Spinal cord (tissue), 10 donors: ENCODE results near the gene STK33. TPM values are rescaled to one million over a fixed set of nuclear protein-coding genes. Genes with fewer than 3 reads are reported as not detected.

Experiments
- DNase-seq, 6 donors: peaks; one replicate each; pipeline versions ENCODE4 v3.0.0 to v3.0.0-alpha.2; 2013 to 2015; ENCODE audit warnings: low spot score in 6 of 6, low read depth in 4 of 6
- H3K27ac ChIP-seq: one replicate; pipeline ENCODE4 v1.5.1; 2013; ENCODE audit warnings: low read depth, low read length, control low read depth
- H3K27me3 ChIP-seq: one replicate; pipeline ENCODE4 v1.6.1; 2013; ENCODE audit warnings: low read length; ENCODE audit not compliant: control insufficient read depth, insufficient read depth
- H3K36me3 ChIP-seq: one replicate; pipeline ENCODE4 v1.6.1; 2013; ENCODE audit warnings: low read length; ENCODE audit not compliant: control insufficient read depth, insufficient read depth
- H3K4me1 ChIP-seq: one replicate; pipeline ENCODE4 v1.6.1; 2013; ENCODE audit warnings: low read length; ENCODE audit not compliant: control insufficient read depth, insufficient read depth
- H3K4me3 ChIP-seq: one replicate; pipeline ENCODE4 v1.5.1; 2013; ENCODE audit warnings: low read depth, low read length, control low read depth
- H3K9me3 ChIP-seq: one replicate; pipeline ENCODE4 v1.6.1; 2013; ENCODE audit warnings: low read length; ENCODE audit not compliant: control insufficient read depth, insufficient read depth
- WGBS: methylation state at CpG from one replicate; pipeline ENCODE4 v1.1.5; 2013; ENCODE audit warnings: missing lambda C conversion rate; ENCODE audit not compliant: insufficient coverage; 5-methylcytosine and 5-hydroxymethylcytosine counted together
- polyA plus RNA-seq, 2 donors: library from polyadenylated mRNA; unstranded; fragments of 120-200 nt; gene quantifications; one replicate each; pipeline ENCODE4 v1.2.1, GENCODE V29; 2013; ENCODE audit not compliant: insufficient read length in 2 of 2
- total RNA-seq, 2 donors: library from RNA; depleted of rRNA in 1 of 2; stranded (reverse); fragments of 120-200 nt in 1 of 2; fragments of >200 nt in 1 of 2; gene quantifications; one replicate each; pipeline versions ENCODE4 v1.2.3 to v1.2.4, GENCODE V29; 2013 to 2014
- donor health status: healthy.

The STK33 gene
- total and polyA plus RNA-seq, 4 donors: 23.0 to 40.6 (median 27.1) TPM

GRCh38 chr11:8387141-8387540 lies 206.9 kb downstream of the STK33 start:
- no peak overlapping the region for H3K4me3 ChIP-seq
- 93% methylated on average over 5 of the region's 7 CpGs for WGBS

GRCh38 chr11:8386134-8386864 lies 207.7 kb downstream of the STK33 start:
- no peak for DNase-seq
- Histone ChIP-seq H3K27me3 (no peaks in the 10 kb centered on the region), H3K4me1 (peaks cover 29% of the 10 kb centered on the region), H3K4me3 (no peak overlapping the region), H3K27ac (no peak overlapping the region), H3K36me3 (peaks cover 3% of the 10 kb centered on the region), H3K9me3 (no peaks in the 10 kb centered on the region)
- WGBS: 92% methylated on average over 12 of the region's 12 CpGs

More at GRCh38 chr11:8387141-8387540, 206.9 kb downstream of the STK33 start:
- Histone ChIP-seq H3K36me3 (peaks cover under 1% of the 10 kb centered on the region), H3K4me1 (peaks cover 29% of the 10 kb centered on the region), H3K27ac (no peak overlapping the region), H3K27me3 (no peaks in the 10 kb centered on the region), H3K9me3 (no peaks in the 10 kb centered on the region)
- no peak for DNase-seq

- 63% methylated on average over 14 of the region's 19 CpGs for WGBS
- H3K27ac ChIP-seq: no peak overlapping the region
- no peak for DNase-seq
These were observed 209.7 kb downstream of the STK33 start for GRCh38 chr11:8384199-8384821.

GRCh38 chr11:8383627-8384026 lies 210.4 kb downstream of the STK33 start:
- Histone ChIP-seq H3K4me3 (no peak overlapping the region), H3K36me3 (peaks cover 3% of the 10 kb centered on the region), H3K27ac (no peak overlapping the region), H3K9me3 (no peaks in the 10 kb centered on the region), H3K4me1 (peaks cover 13% of the 10 kb centered on the region), H3K27me3 (no peaks in the 10 kb centered on the region)
- no peak for DNase-seq
- WGBS: 100% methylated on average over 1 of the region's 3 CpGs

More at GRCh38 chr11:8384199-8384821, 209.7 kb downstream of the STK33 start:
- Histone ChIP-seq H3K27me3 (no peaks in the 10 kb centered on the region), H3K4me1 (peaks cover 20% of the 10 kb centered on the region), H3K9me3 (no peaks in the 10 kb centered on the region), H3K36me3 (peaks cover 3% of the 10 kb centered on the region), H3K4me3 (no peak overlapping the region)

- Histone ChIP-seq H3K4me1 (peaks cover 9% of the 10 kb centered on the region), H3K27ac (no peak overlapping the region), H3K27me3 (no peaks in the 10 kb centered on the region), H3K4me3 (no peak overlapping the region), H3K36me3 (peaks cover 3% of the 10 kb centered on the region), H3K9me3 (no peaks in the 10 kb centered on the region)
- DNase-seq: no peak
- 100% methylated on average over 1 of the region's 1 CpG for WGBS
These were observed 210.8 kb downstream of the STK33 start for GRCh38 chr11:8383227-8383626.

- DNase-seq: peak in 1 of 6 donors; percentile 52
- 92% methylated on average over 6 of the region's 9 CpGs for WGBS
- no peak overlapping the region for H3K27ac ChIP-seq
- no peaks in the 10 kb centered on the region for H3K27me3 ChIP-seq
- no peak overlapping the region for H3K4me3 ChIP-seq
- peaks cover 3% of the 10 kb centered on the region for H3K36me3 ChIP-seq
- H3K4me1 ChIP-seq: peaks cover 4% of the 10 kb centered on the region
- no peaks in the 10 kb centered on the region for H3K9me3 ChIP-seq
These were observed 211.5 kb downstream of the STK33 start for GRCh38 chr11:8382436-8383053.

- H3K9me3 ChIP-seq: no peaks in the 10 kb centered on the region
These were observed 212.1 kb downstream of the STK33 start for GRCh38 chr11:8381871-8382396.

GRCh38 chr11:8381343-8381742 lies 212.7 kb downstream of the STK33 start:
- no peak overlapping the region for H3K27ac ChIP-seq
- no peaks in the 10 kb centered on the region for H3K27me3 ChIP-seq
- H3K4me3 ChIP-seq: no peak overlapping the region
- 84% methylated on average over 4 of the region's 6 CpGs for WGBS
- H3K9me3 ChIP-seq: no peaks in the 10 kb centered on the region
- peaks cover 4% of the 10 kb centered on the region for H3K4me1 ChIP-seq
- peaks cover 3% of the 10 kb centered on the region for H3K36me3 ChIP-seq
- no peak for DNase-seq

More at GRCh38 chr11:8381871-8382396, 212.1 kb downstream of the STK33 start:
- no peak overlapping the region for H3K4me3 ChIP-seq
- peaks cover 4% of the 10 kb centered on the region for H3K4me1 ChIP-seq
- no peaks in the 10 kb centered on the region for H3K27me3 ChIP-seq
- no peak overlapping the region for H3K27ac ChIP-seq
- H3K36me3 ChIP-seq: peaks cover 3% of the 10 kb centered on the region
- WGBS: 94% methylated on average over 13 of the region's 13 CpGs
- no peak for DNase-seq

- H3K9me3 ChIP-seq: no peaks in the 10 kb centered on the region
- no peak overlapping the region for H3K4me3 ChIP-seq
- H3K27me3 ChIP-seq: no peaks in the 10 kb centered on the region
- H3K36me3 ChIP-seq: peaks cover 8% of the 10 kb centered on the region
- WGBS: 68% methylated on average over 4 of the region's 4 CpGs
- no peak for DNase-seq
- no peak overlapping the region for H3K27ac ChIP-seq
- H3K4me1 ChIP-seq: no peaks in the 10 kb centered on the region
These were observed 218.1 kb downstream of the STK33 start for GRCh38 chr11:8375932-8376331.
